Measurements from ENCODE around the gene SDHAF2. TPM values are rescaled to one million over a fixed set of nuclear protein-coding genes. Genes with fewer than 3 reads are reported as not detected.

Gene SDHAF2
- polyA plus RNA-seq, 1 of the 3 experiments (the other 2 are of a cell fraction) = 81.7 TPM

DNA sequence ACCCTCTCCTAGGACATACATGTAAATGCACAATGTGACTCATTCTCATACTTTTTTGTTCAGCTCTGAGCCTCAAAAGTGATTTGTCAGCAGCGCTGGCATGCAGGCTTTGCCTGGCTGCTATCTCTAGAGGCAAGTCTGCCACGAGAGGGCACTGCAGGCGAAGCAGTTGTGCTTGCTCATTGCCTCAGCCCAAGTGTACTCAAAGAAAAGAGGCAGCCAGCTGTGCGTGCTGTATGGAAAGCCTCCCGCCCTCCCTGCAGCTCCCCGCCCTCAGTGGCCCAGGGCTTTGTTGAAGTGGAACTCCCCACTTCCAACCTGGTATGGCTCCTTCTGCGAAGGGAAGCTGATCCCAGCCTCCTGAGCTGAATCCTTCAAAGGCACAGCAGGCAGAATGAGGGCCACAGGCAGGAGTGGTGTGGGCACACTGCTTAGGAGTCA is 16.3 kb downstream of the SDHAF2 start (continued):
- TF ChIP-seq TAF1 (IDR thresholded peaks at IDR 0.05; ENCODE audit: borderline replicate concordance, low read depth, low read length) (no peak), RXRA (IDR thresholded peaks at IDR 0.05; ENCODE audit: borderline replicate concordance, low read depth) (no peak), SIN3A (IDR thresholded peaks at IDR 0.05; ENCODE audit: borderline replicate concordance, low read depth, low read length) (peak; percentile 43; the same call in 1 of the 2 replicates), SMC3 (IDR thresholded peaks at IDR 0.05; ENCODE audit: low read depth, low read length) (peak; percentile 78), FOSL2 (IDR thresholded peaks at IDR 0.05; ENCODE audit: borderline replicate concordance, low read depth) (peak; percentile 57; the same call in 1 of the 2 replicates)
- TF ChIP-seq, protein P1, sequence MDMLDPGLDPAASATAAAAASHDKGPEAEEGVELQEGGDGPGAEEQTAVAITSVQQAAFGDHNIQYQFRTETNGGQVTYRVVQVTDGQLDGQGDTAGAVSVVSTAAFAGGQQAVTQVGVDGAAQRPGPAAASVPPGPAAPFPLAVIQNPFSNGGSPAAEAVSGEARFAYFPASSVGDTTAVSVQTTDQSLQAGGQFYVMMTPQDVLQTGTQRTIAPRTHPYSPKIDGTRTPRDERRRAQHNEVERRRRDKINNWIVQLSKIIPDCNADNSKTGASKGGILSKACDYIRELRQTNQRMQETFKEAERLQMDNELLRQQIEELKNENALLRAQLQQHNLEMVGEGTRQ (IDR thresholded peaks at IDR 0.05; ENCODE audit: borderline replicate concordance, low read depth, low read length) = no peak

DNA sequence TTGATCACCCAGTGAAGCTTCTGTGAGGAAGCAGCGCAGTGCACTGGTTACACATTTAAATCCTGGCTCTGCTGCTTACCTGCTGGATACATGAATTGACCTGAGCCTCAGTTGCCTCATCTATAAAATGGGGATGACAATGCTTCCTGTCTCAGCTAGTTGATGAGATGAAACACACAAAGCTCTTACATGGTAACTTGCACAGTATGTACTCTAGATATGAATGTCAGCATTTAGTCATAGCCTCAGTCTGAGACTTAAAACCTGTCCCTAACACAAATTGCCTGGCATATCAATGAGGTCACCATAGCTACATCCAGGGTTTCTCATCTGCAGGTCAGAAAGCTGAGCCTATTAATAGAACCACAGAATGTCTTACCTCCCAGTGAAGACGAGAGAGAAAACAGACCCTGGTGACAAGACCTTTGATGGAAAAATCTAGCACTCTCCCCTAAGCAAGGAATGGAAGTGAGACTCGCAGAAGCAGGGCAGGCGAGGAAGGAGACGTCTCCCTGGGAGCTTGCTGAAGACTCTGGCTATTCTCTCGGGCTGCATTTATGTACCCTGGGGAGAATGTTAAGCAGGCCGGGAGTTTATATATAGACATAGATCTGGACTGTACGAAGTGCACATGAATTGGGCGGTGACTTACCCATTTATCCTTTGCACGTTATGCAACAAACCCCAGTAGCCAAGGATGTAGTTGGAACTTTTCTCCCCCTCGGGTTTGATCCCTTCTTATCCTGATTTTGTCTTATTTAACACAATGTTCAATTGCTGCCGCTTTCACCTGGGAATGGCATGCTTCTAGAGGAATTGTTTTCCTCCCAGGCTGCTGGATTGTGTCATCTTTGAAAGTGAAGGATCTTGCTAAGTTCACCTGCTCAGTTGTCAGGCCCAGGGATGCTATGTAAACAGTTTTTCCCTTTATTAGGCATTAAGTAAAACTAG is 18.0 kb downstream of the SDHAF2 start:
- no peak overlapping the region for H3K4me3 ChIP-seq (ENCODE audit: low read depth in 2 of 2, low read length in 1 of 2)
- WGBS (ENCODE audit: low lambda C conversion rate) = 85% methylated on average over 11 of the region's 12 CpGs
- no peak overlapping the region for H3K9ac ChIP-seq
- no peak overlapping the region for H3K4me2 ChIP-seq
- TF ChIP-seq GABPA (IDR thresholded peaks at IDR 0.05; ENCODE audit: low read depth) (no peak), SIN3A (IDR thresholded peaks at IDR 0.05; ENCODE audit: borderline replicate concordance, low read depth, low read length) (no peak), TEAD4 (IDR thresholded peaks at IDR 0.05; ENCODE audit: borderline replicate concordance, insufficient read depth) (no peak), POLR2AphosphoS5 (IDR thresholded peaks at IDR 0.05; ENCODE audit: low read depth, low read length) (no peak), RAD21 (IDR thresholded peaks at IDR 0.05; ENCODE audit: low read length) (no peak), EZH2phosphoT487 (IDR thresholded peaks at IDR 0.05; ENCODE audit: borderline replicate concordance, low read depth) (no peak), NFIC (IDR thresholded peaks at IDR 0.05; ENCODE audit: borderline replicate concordance) (no peak), GATA2 (CRISPR knock-in tag; IDR thresholded peaks at IDR 0.05) (no peak), RXRA (IDR thresholded peaks at IDR 0.05; ENCODE audit: borderline replicate concordance, low read depth) (no peak), JUND (IDR thresholded peaks at IDR 0.05) (no peak), ELF1 (IDR thresholded peaks at IDR 0.05) (no peak), FOSL2 (IDR thresholded peaks at IDR 0.05; ENCODE audit: borderline replicate concordance, low read depth) (no peak)
- TF ChIP-seq, protein P2, sequence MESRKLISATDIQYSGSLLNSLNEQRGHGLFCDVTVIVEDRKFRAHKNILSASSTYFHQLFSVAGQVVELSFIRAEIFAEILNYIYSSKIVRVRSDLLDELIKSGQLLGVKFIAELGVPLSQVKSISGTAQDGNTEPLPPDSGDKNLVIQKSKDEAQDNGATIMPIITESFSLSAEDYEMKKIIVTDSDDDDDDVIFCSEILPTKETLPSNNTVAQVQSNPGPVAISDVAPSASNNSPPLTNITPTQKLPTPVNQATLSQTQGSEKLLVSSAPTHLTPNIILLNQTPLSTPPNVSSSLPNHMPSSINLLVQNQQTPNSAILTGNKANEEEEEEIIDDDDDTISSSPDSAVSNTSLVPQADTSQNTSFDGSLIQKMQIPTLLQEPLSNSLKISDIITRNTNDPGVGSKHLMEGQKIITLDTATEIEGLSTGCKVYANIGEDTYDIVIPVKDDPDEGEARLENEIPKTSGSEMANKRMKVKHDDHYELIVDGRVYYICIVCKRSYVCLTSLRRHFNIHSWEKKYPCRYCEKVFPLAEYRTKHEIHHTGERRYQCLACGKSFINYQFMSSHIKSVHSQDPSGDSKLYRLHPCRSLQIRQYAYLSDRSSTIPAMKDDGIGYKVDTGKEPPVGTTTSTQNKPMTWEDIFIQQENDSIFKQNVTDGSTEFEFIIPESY (IDR thresholded peaks at IDR 0.05; ENCODE audit: borderline replicate concordance, low read depth) = no peak
- TF ChIP-seq, protein P3, sequence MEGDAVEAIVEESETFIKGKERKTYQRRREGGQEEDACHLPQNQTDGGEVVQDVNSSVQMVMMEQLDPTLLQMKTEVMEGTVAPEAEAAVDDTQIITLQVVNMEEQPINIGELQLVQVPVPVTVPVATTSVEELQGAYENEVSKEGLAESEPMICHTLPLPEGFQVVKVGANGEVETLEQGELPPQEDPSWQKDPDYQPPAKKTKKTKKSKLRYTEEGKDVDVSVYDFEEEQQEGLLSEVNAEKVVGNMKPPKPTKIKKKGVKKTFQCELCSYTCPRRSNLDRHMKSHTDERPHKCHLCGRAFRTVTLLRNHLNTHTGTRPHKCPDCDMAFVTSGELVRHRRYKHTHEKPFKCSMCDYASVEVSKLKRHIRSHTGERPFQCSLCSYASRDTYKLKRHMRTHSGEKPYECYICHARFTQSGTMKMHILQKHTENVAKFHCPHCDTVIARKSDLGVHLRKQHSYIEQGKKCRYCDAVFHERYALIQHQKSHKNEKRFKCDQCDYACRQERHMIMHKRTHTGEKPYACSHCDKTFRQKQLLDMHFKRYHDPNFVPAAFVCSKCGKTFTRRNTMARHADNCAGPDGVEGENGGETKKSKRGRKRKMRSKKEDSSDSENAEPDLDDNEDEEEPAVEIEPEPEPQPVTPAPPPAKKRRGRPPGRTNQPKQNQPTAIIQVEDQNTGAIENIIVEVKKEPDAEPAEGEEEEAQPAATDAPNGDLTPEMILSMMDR (IDR thresholded peaks at IDR 0.05) = no peak
- TF ChIP-seq, protein P4, sequence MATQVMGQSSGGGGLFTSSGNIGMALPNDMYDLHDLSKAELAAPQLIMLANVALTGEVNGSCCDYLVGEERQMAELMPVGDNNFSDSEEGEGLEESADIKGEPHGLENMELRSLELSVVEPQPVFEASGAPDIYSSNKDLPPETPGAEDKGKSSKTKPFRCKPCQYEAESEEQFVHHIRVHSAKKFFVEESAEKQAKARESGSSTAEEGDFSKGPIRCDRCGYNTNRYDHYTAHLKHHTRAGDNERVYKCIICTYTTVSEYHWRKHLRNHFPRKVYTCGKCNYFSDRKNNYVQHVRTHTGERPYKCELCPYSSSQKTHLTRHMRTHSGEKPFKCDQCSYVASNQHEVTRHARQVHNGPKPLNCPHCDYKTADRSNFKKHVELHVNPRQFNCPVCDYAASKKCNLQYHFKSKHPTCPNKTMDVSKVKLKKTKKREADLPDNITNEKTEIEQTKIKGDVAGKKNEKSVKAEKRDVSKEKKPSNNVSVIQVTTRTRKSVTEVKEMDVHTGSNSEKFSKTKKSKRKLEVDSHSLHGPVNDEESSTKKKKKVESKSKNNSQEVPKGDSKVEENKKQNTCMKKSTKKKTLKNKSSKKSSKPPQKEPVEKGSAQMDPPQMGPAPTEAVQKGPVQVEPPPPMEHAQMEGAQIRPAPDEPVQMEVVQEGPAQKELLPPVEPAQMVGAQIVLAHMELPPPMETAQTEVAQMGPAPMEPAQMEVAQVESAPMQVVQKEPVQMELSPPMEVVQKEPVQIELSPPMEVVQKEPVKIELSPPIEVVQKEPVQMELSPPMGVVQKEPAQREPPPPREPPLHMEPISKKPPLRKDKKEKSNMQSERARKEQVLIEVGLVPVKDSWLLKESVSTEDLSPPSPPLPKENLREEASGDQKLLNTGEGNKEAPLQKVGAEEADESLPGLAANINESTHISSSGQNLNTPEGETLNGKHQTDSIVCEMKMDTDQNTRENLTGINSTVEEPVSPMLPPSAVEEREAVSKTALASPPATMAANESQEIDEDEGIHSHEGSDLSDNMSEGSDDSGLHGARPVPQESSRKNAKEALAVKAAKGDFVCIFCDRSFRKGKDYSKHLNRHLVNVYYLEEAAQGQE (IDR thresholded peaks at IDR 0.05; ENCODE audit: low read depth, low read length) = no peak
- peak overlapping the region in 1 of 2 experiments; percentile 34; a peak in 1 of 4 replicates for H3K27ac ChIP-seq (ENCODE audit: low read depth in 2 of 2, low read length in 1 of 2)
- H3K79me2 ChIP-seq (ENCODE audit: insufficient read depth) = peaks cover 24% of the 10 kb centered on the region
- H3K4me1 ChIP-seq (ENCODE audit: control insufficient read depth in 1 of 2, insufficient read depth in 2 of 2, low read depth in 1 of 2, low read length in 1 of 2) = peaks cover 5 to 13% of the 10 kb centered on the region in 2 experiments; a peak in 2 of 4 replicates
- H3K9me3 ChIP-seq = no peaks in the 10 kb centered on the region
- CTCF ChIA-PET = interaction anchor here (1.2 to 8.8 kb wide), 22 partner anchors 9 to 199 kb away, joined by 3 to 117 read pairs (median 17); partner anchors contain the start of genes CPSF7, LRRC10B, SDHAF2 and SYT7
- H2AFZ ChIP-seq (ENCODE audit: low read depth) = no peak overlapping the region
- no peaks in the 10 kb centered on the region for H3K27me3 ChIP-seq (ENCODE audit: insufficient read depth)
- POLR2A ChIA-PET = interaction anchor here (0.6 to 1.5 kb wide), 4 partner anchors 13 to 228 kb away, joined by 3 to 5 read pairs (median 4); partner anchors contain the start of genes CPSF7 and SDHAF2
- no peak for DNase-seq
- peaks cover 26% of the 10 kb centered on the region for H4K20me1 ChIP-seq (ENCODE audit: insufficient read depth)
- no peaks in the 10 kb centered on the region for H3K9me2 ChIP-seq
- H3K36me3 ChIP-seq (replicated peaks in 1 of 2; ENCODE audit: control insufficient read depth in 1 of 2, insufficient read depth in 2 of 2, low read length in 1 of 2) = peaks cover 48 to 60% of the 10 kb centered on the region in 2 experiments
- peaks cover 15% of the 10 kb centered on the region for H3F3A ChIP-seq (replicated peaks; ENCODE audit: insufficient read depth)
